ENCODE measurements around the gene KIAA1671. TPM values are rescaled to one million over a fixed set of nuclear protein-coding genes. Genes with fewer than 3 reads are reported as not detected.
A peak's percentile ranks its signal among the peaks of the same experiment; 100 is the strongest.

Gene KIAA1671
- total RNA-seq, 1 donor from 2014 or later: 17.3 TPM

DNA sequence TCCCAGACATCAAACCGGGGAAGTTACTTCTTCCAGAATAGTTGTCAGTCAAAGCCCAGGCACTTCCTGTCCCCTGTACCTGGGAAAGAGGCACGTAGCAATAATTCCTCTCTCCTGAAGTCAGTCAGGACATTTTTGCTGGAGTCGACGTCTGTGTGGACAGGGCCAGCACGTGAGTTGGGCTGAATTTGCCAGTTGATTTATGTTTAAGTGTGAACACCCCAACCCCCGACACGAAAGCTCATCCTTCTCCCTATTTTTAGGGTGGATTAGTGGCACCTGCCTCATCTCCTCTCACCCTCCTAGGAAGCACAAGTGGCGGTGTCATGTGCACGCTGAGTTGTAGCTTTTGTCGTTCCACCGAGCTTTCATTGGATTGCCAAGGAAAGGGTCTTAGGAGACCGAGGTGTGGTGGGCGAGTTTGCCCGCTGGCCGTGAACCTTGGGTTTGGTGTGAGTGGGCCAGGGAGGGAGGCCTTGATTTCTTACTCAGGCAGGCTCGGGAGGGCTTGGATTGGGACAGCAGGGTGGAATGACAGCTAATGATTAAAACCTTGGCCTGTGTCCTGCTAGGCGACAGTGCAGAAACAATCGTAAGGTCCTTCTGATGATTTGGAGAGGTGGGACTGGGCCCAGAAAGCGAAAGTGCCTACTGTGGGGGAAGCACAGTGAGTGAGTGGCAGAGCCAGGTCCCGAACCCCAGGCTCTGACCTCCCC, 160.2 kb downstream of the KIAA1671 start:
- H3K9ac ChIP-seq: no peak overlapping the region
- peaks cover 18% of the 10 kb centered on the region for H3F3A ChIP-seq (ENCODE audit: low read depth)
- H3K9me3 Mint-ChIP-seq: no peaks in the 10 kb centered on the region
- no peak for DNase-seq (ENCODE audit: low spot score)
- peaks cover 62% of the 10 kb centered on the region for H4K20me1 ChIP-seq (ENCODE audit: low read depth)
- peaks cover 43% of the 10 kb centered on the region for H3K4me1 Mint-ChIP-seq
- H3K4me3 Mint-ChIP-seq: peak overlapping the region; percentile 83
- H3K36me3 ChIP-seq: no peaks in the 10 kb centered on the region
- H3K4me2 ChIP-seq: peak overlapping the region; percentile 89
- no peak overlapping the region for H3K27ac Mint-ChIP-seq
- H2AFZ ChIP-seq (replicated peaks): no peak overlapping the region
- peaks cover 7% of the 10 kb centered on the region for H3K27me3 Mint-ChIP-seq (ENCODE audit: insufficient read depth, low read depth)
- no peaks in the 10 kb centered on the region for H3K79me2 ChIP-seq (ENCODE audit: low read depth)
- TF ChIP-seq EZH2phosphoT487 (IDR thresholded peaks at IDR 0.05): no peak
- TF ChIP-seq, protein P1, sequence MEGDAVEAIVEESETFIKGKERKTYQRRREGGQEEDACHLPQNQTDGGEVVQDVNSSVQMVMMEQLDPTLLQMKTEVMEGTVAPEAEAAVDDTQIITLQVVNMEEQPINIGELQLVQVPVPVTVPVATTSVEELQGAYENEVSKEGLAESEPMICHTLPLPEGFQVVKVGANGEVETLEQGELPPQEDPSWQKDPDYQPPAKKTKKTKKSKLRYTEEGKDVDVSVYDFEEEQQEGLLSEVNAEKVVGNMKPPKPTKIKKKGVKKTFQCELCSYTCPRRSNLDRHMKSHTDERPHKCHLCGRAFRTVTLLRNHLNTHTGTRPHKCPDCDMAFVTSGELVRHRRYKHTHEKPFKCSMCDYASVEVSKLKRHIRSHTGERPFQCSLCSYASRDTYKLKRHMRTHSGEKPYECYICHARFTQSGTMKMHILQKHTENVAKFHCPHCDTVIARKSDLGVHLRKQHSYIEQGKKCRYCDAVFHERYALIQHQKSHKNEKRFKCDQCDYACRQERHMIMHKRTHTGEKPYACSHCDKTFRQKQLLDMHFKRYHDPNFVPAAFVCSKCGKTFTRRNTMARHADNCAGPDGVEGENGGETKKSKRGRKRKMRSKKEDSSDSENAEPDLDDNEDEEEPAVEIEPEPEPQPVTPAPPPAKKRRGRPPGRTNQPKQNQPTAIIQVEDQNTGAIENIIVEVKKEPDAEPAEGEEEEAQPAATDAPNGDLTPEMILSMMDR (IDR thresholded peaks at IDR 0.05): no peak
- TF ChIP-seq EZH2 (IDR thresholded peaks at IDR 0.05): no peak
- peaks cover 3% of the 10 kb centered on the region for H3K36me3 Mint-ChIP-seq
- no peaks in the 10 kb centered on the region for H3K9me3 ChIP-seq (ENCODE audit: low read depth)
- H3K4me1 ChIP-seq: peaks cover 22% of the 10 kb centered on the region
- no peak overlapping the region for H3K4me3 ChIP-seq
- H3K27ac ChIP-seq: no peak overlapping the region
- H3K27me3 ChIP-seq: no peaks in the 10 kb centered on the region

DNA sequence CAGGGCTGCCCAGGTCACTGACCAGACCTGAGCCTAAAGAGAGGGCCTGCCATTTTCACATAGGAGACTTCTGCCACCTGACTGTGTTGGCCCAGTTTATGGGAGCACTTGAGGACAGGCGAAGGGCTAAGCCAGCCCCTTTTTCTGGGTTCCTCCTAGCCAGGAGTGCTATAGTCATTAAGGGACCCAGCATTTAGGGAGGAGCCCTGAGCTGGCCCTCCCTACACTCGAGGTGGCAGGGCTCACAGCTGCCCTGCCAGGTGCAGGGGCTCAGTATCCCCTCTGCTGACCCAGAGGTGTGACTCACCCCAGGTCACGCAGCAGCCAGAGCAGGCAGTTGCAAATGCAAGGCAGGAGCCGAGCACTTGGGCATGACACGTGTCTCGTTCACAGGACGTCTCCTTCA, 160.8 kb downstream of the KIAA1671 start:
- peaks cover 62% of the 10 kb centered on the region for H4K20me1 ChIP-seq (ENCODE audit: low read depth)
- H3F3A ChIP-seq (ENCODE audit: low read depth): peaks cover 18% of the 10 kb centered on the region
- peaks cover 43% of the 10 kb centered on the region for H3K4me1 Mint-ChIP-seq
- H2AFZ ChIP-seq (replicated peaks): no peak overlapping the region
- no peaks in the 10 kb centered on the region for H3K27me3 ChIP-seq
- no peaks in the 10 kb centered on the region for H3K9me3 Mint-ChIP-seq
- H3K4me3 Mint-ChIP-seq: no peak overlapping the region
- no peak overlapping the region for H3K27ac ChIP-seq
- no peak overlapping the region for H3K4me3 ChIP-seq
- H3K27ac Mint-ChIP-seq: no peak overlapping the region
- DNase-seq (ENCODE audit: low spot score): no peak
- TF ChIP-seq EZH2phosphoT487 (IDR thresholded peaks at IDR 0.05) (no peak), EZH2 (IDR thresholded peaks at IDR 0.05) (no peak)
- TF ChIP-seq, protein P1 (IDR thresholded peaks at IDR 0.05): no peak
- peaks cover 3% of the 10 kb centered on the region for H3K36me3 Mint-ChIP-seq
- H3K36me3 ChIP-seq: no peaks in the 10 kb centered on the region
- peaks cover 7% of the 10 kb centered on the region for H3K27me3 Mint-ChIP-seq (ENCODE audit: insufficient read depth, low read depth)
- H3K9ac ChIP-seq: no peak overlapping the region
- H3K9me3 ChIP-seq (ENCODE audit: low read depth): no peaks in the 10 kb centered on the region
- H3K4me1 ChIP-seq: peaks cover 22% of the 10 kb centered on the region
- H3K79me2 ChIP-seq (ENCODE audit: low read depth): no peaks in the 10 kb centered on the region
- H3K4me2 ChIP-seq: no peak overlapping the region

DNA sequence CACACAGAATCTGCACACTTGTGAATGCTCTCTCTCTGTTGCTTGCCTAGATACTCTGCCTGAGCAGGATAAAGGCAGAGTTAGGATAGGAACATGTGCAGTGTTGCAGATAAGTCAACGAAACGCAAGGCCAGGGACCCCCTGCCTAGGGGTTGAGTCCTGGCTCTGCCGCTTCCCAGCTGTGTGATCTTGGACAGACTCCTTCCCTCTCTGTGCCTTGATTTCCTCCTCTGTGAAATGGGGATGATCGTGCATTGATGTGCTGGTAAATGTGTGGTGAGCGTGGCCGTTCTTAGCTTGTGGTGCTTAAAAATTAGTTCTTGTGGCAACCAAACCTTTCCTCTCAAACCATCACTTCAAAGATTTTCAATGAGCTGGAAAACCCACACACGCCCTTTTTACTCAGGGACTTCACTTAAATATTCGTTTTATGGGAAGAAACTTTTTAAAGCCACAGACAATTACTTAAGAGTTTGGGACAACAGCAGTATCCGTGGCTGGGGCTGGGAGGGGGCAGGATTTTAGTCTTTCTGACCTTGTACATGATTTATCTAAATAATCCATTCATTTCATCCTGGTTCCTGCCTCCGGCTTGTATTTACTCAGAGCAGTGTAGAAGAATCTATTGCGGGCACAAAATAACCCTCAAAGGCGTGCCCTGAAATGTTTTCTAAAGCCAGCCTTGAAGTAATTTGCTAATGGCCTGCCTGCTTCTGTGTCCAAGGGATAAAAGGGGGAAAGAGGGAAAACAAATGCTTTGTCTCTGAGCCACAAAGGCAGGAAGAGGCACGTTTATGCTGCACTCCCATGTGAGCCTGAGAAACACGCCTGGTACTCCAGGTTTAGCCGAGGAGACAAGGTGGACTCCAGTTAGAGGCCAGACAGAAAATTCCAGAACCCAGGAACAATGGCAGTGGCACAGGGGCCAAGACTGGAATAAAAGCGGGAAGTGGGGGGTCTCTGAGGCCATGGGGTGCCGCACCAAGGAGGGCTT, 162.2 kb downstream of the KIAA1671 start:
- Histone ChIP-seq H3K79me2 (ENCODE audit: low read depth) (no peaks in the 10 kb centered on the region), H3K9me3 (ENCODE audit: low read depth) (no peaks in the 10 kb centered on the region), H3K36me3 (no peaks in the 10 kb centered on the region), H3K27me3 (no peaks in the 10 kb centered on the region), H3K4me1 (peaks cover 24% of the 10 kb centered on the region), H3K9ac (no peak overlapping the region), H4K20me1 (ENCODE audit: low read depth) (peaks cover 68% of the 10 kb centered on the region), H3K4me3 (no peak overlapping the region), H3F3A (ENCODE audit: low read depth) (peaks cover 28% of the 10 kb centered on the region), H3K4me2 (no peak overlapping the region), H2AFZ (replicated peaks) (no peak overlapping the region), H3K27ac (no peak overlapping the region)
- no peaks in the 10 kb centered on the region for H3K36me3 Mint-ChIP-seq
- TF ChIP-seq EZH2 (IDR thresholded peaks at IDR 0.05) (no peak), EZH2phosphoT487 (IDR thresholded peaks at IDR 0.05) (no peak)
- TF ChIP-seq, protein P1 (IDR thresholded peaks at IDR 0.05): no peak
- H3K4me1 Mint-ChIP-seq: peaks cover 47% of the 10 kb centered on the region
- peak; percentile 41 for DNase-seq (ENCODE audit: low spot score)
- H3K9me3 Mint-ChIP-seq: no peaks in the 10 kb centered on the region
- H3K27ac Mint-ChIP-seq: no peak overlapping the region
- H3K4me3 Mint-ChIP-seq: no peak overlapping the region
- H3K27me3 Mint-ChIP-seq (ENCODE audit: insufficient read depth, low read depth): peaks cover 7% of the 10 kb centered on the region
